ENCODE data around the gene BAZ2A. TPM values are rescaled to one million over a fixed set of nuclear protein-coding genes. Genes with fewer than 3 reads are reported as not detected.
A peak's percentile ranks its signal among the peaks of the same experiment; 100 is the strongest.

Gene BAZ2A
- polyA plus RNA-seq, 2 of the 4 experiments (the other 2 are of a cell fraction): 41.7 to 59.4 TPM

- TF ChIP-seq GATA3 (IDR thresholded peaks at IDR 0.05; ENCODE audit: borderline replicate concordance) (no peak), USF2 (IDR thresholded peaks at IDR 0.05) (no peak)
Measured at GRCh38 chr12:56631790-56632700, 1.9 kb upstream of the BAZ2A start (continued).

GRCh38 chr12:56629459-56630179, 507 bp downstream of the BAZ2A start:
- TF ChIP-seq KDM1A (IDR thresholded peaks at IDR 0.05; ENCODE audit: low read depth) (no peak), FOSL2 (IDR thresholded peaks at IDR 0.05) (no peak), FOSL2 (CRISPR knock-in tag; IDR thresholded peaks at IDR 0.05) (no peak), PHF8 (IDR thresholded peaks at IDR 0.05; ENCODE audit: borderline replicate concordance, low read depth) (peak; percentile 28; the same call in 1 of the 2 replicates), PBX3 (IDR thresholded peaks at IDR 0.05) (0 out of 2 replicates have a peak, but pooled peaks have one; percentile 16), FOSB (CRISPR knock-in tag; IDR thresholded peaks at IDR 0.05) (no peak)
- WGBS (ENCODE audit: missing lambda C conversion rate): 2% methylated on average over 28 of the region's 46 CpGs

GRCh38 chr12:56628671-56629458, 1.3 kb downstream of the BAZ2A start:
- FAIRE-seq (no peak), DNase-seq (ENCODE audit: low read depth in 1 of 2, low spot score in 1 of 2) (peak; percentile 35 to 51), ATAC-seq (peak in 1 of 2 experiments; percentile 12; a peak in 2 of 6 replicates)
- no peak for TF ChIP-seq NR3C1 (IDR thresholded peaks at IDR 0.05)
- TF ChIP-seq ATOH8 (CRISPR knock-in tag; IDR thresholded peaks at IDR 0.05; ENCODE audit: low read depth): no peak
- TF ChIP-seq HOXB13 (CRISPR knock-in tag; IDR thresholded peaks at IDR 0.05; ENCODE audit: low read depth): no peak
- peak; percentile 21 for TF ChIP-seq CHD2 (IDR thresholded peaks at IDR 0.05; ENCODE audit: low read length, partially characterized antibody)
- no peak for TF ChIP-seq RFX5 (IDR thresholded peaks at IDR 0.05)
- no peak for TF ChIP-seq MAFK (IDR thresholded peaks at IDR 0.05; ENCODE audit: partially characterized antibody)
- TF ChIP-seq KDM5A (IDR thresholded peaks at IDR 0.05): 0 out of 2 replicates have a peak, but pooled peaks have one; percentile 18
- Histone ChIP-seq H3K9me3 (no peaks in the 10 kb centered on the region), H3K4me2 (peak overlapping the region; percentile 88), H3K4me3 (peak overlapping the region; percentile 99), H3K27ac (peak overlapping the region; percentile 97 to 99), H3K4me1 (peaks cover 40% of the 10 kb centered on the region)
- CTCF ChIA-PET: interaction anchor here (0.5 to 2.1 kb wide), 18 partner anchors 8 to 439 kb away, joined by 3 to 20 read pairs (median 4); no protein-coding TSS in a partner anchor
- POLR2A ChIA-PET: interaction anchor here (0.7 to 1.6 kb wide), 3 partner anchors 59 to 96 kb away, joined by 3 to 6 read pairs (median 3); partner anchors contain the start of genes NACA and PTGES3
- 5% methylated on average over 18 of the region's 18 CpGs for WGBS (ENCODE audit: missing lambda C conversion rate)

More at GRCh38 chr12:56629459-56630179, 507 bp downstream of the BAZ2A start:
- Histone ChIP-seq H3K9me3 (no peaks in the 10 kb centered on the region), H3K27ac (peak overlapping the region; percentile 97 to 99), H3K4me2 (peak overlapping the region; percentile 88), H3K4me3 (peak overlapping the region; percentile 99), H3K4me1 (peaks cover 42% of the 10 kb centered on the region)
- peak; percentile 52 to 66; a peak in 5 of 6 replicates for ATAC-seq
- CTCF ChIA-PET: interaction anchor here (0.7 to 2.1 kb wide), 13 partner anchors 9 to 440 kb away, joined by 3 to 20 read pairs (median 7); no protein-coding TSS in a partner anchor
- DNase-seq (ENCODE audit: low read depth in 1 of 2, low spot score in 1 of 2): peak; percentile 20 to 43
- POLR2A ChIA-PET: interaction anchor here (0.6 to 1.6 kb wide), 2 partner anchors 58 to 458 kb away, joined by 3 to 6 read pairs; partner anchors contain the start of gene PTGES3
- FAIRE-seq: no peak

Measured in A549 (cell line).